Peyer's patch (tissue), 4 donors: Measurements from ENCODE around the gene DEK.
"Not testable (repeated sequence)": the region's sequence is repeated elsewhere in the genome, so short reads cannot be mapped to it uniquely, and the experiment has no call there.

Source experiments
- CTCF ChIP-seq, 6 experiments: fragments of 450-650 bp in 4 of 6; fragments of 200-600 bp in 2 of 6; sonication (generic) in 1 of 6; IDR thresholded peaks; one replicate each; pipeline ENCODE4 v1.5.1; 2017 to 2019; ENCODE audit warnings: antibody characterized with exemption in 6 of 6, mild to moderate bottlenecking in 3 of 6, moderate library complexity in 1 of 6
- POLR2A ChIP-seq, 2 donors: fragments of 450-650 bp; IDR thresholded peaks; one replicate each; pipeline ENCODE4 v1.5.1; 2017; ENCODE audit warnings: antibody characterized with exemption in 2 of 2, mild to moderate bottlenecking in 2 of 2, moderate library complexity in 2 of 2

GRCh38 chr6:18231856-18232255 is 32.5 kb downstream of the DEK start:
- TF ChIP-seq CTCF, POLR2A (IDR thresholded peaks at IDR 0.05): not testable (repeated sequence)
